ENCODE data around the gene SSX4.
"Not testable (repeated sequence)": the region's sequence is repeated elsewhere in the genome, so short reads cannot be mapped to it uniquely, and the experiment has no call there.

GRCh38 chrX:48367717-48368408, 15.5 kb upstream of the SSX4 start:
- not testable (repeated sequence) for TF ChIP-seq CTCF (IDR thresholded peaks at IDR 0.05); EZH2 (IDR thresholded peaks at IDR 0.05; ENCODE audit: borderline replicate concordance, insufficient read depth, low read depth, low read length, poor library complexity, severe bottlenecking)

Measured in B cell (primary cell).